ENCODE data around the gene BYSL. TPM values are rescaled to one million over a fixed set of nuclear protein-coding genes. Genes with fewer than 3 reads are reported as not detected.
A peak's percentile ranks its signal among the peaks of the same experiment; 100 is the strongest.

The BYSL gene
- total and polyA plus RNA-seq, 9 of the 15 experiments (the other 6 are each of a cell fraction or from before 2014, with no cell fraction given): 22.2 to 92.3 (median 53.4) TPM

DNA sequence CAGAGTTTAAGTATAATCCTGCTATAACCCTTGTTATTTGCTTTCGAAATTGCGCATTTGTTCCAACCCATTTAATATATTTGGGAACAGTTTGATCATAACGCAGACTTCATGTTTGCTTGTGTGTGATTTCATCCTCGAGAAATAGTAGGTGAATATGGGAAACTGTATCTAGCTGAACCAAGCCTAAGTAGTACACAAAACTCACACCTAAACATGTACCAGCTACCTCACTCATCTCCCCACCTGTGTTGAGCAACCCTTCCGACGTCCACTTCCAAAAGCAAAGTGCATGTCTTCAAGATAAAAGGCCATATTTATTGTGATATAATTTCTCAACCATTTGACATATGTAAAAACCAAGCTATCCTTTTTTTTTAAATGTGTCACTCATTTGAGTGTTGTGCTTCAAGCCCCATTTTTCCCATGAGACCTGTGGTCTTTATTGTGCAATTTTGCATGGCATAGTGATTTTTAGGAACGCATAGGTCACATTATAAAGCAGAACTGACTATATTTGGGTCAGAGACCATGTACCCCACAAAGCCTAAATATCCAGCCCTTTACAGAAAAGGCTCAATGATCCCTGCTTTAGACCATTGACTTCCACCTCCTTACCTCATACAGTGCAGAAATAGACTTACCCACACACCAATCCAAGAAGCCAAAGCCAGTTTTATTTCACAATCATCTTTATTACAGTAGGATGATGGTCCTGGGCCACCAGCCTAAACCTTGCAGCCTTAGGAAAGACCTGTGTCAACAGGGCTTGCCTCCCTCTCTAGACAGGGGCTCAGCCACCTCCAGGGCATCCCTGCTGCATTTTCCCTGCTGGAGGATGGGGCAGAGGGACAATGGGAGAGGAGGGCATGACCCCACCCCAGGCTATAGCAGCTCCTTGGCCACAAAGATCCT lies 13.2 kb downstream of the BYSL start (continued):
- peak; percentile 65 for TF ChIP-seq POLR2A (conservative IDR thresholded peaks at IDR 0.05)
- TF ChIP-seq POLR2B (IDR thresholded peaks at IDR 0.05; ENCODE audit: low read depth, partially characterized antibody): peak; percentile 57
- 0 out of 2 replicates have a peak, but pooled peaks have one; percentile 8 for TF ChIP-seq POLR2H (tag; IDR thresholded peaks at IDR 0.05; ENCODE audit: low read depth)
- TF ChIP-seq, protein P1, sequence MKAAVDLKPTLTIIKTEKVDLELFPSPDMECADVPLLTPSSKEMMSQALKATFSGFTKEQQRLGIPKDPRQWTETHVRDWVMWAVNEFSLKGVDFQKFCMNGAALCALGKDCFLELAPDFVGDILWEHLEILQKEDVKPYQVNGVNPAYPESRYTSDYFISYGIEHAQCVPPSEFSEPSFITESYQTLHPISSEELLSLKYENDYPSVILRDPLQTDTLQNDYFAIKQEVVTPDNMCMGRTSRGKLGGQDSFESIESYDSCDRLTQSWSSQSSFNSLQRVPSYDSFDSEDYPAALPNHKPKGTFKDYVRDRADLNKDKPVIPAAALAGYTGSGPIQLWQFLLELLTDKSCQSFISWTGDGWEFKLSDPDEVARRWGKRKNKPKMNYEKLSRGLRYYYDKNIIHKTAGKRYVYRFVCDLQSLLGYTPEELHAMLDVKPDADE (conservative IDR thresholded peaks at IDR 0.05; ENCODE audit: control insufficient read depth, low read depth, low read length): no peak
- TF ChIP-seq, protein P2, sequence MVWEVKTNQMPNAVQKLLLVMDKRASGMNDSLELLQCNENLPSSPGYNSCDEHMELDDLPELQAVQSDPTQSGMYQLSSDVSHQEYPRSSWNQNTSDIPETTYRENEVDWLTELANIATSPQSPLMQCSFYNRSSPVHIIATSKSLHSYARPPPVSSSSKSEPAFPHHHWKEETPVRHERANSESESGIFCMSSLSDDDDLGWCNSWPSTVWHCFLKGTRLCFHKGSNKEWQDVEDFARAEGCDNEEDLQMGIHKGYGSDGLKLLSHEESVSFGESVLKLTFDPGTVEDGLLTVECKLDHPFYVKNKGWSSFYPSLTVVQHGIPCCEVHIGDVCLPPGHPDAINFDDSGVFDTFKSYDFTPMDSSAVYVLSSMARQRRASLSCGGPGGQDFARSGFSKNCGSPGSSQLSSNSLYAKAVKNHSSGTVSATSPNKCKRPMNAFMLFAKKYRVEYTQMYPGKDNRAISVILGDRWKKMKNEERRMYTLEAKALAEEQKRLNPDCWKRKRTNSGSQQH (CRISPR knock-in tag; IDR thresholded peaks at IDR 0.05): peak; percentile 45; the same call in 1 of the 2 replicates
- TF ChIP-seq, protein P3, sequence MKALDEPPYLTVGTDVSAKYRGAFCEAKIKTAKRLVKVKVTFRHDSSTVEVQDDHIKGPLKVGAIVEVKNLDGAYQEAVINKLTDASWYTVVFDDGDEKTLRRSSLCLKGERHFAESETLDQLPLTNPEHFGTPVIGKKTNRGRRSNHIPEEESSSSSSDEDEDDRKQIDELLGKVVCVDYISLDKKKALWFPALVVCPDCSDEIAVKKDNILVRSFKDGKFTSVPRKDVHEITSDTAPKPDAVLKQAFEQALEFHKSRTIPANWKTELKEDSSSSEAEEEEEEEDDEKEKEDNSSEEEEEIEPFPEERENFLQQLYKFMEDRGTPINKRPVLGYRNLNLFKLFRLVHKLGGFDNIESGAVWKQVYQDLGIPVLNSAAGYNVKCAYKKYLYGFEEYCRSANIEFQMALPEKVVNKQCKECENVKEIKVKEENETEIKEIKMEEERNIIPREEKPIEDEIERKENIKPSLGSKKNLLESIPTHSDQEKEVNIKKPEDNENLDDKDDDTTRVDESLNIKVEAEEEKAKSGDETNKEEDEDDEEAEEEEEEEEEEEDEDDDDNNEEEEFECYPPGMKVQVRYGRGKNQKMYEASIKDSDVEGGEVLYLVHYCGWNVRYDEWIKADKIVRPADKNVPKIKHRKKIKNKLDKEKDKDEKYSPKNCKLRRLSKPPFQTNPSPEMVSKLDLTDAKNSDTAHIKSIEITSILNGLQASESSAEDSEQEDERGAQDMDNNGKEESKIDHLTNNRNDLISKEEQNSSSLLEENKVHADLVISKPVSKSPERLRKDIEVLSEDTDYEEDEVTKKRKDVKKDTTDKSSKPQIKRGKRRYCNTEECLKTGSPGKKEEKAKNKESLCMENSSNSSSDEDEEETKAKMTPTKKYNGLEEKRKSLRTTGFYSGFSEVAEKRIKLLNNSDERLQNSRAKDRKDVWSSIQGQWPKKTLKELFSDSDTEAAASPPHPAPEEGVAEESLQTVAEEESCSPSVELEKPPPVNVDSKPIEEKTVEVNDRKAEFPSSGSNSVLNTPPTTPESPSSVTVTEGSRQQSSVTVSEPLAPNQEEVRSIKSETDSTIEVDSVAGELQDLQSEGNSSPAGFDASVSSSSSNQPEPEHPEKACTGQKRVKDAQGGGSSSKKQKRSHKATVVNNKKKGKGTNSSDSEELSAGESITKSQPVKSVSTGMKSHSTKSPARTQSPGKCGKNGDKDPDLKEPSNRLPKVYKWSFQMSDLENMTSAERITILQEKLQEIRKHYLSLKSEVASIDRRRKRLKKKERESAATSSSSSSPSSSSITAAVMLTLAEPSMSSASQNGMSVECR (CRISPR knock-in tag; IDR thresholded peaks at IDR 0.05): peak; percentile 43; the same call in 1 of the 2 replicates
- TF ChIP-seq ZNF717 (CRISPR knock-in tag; IDR thresholded peaks at IDR 0.05): 0 out of 2 replicates have a peak, but pooled peaks have one; percentile 12
- TF ChIP-seq, protein P4, sequence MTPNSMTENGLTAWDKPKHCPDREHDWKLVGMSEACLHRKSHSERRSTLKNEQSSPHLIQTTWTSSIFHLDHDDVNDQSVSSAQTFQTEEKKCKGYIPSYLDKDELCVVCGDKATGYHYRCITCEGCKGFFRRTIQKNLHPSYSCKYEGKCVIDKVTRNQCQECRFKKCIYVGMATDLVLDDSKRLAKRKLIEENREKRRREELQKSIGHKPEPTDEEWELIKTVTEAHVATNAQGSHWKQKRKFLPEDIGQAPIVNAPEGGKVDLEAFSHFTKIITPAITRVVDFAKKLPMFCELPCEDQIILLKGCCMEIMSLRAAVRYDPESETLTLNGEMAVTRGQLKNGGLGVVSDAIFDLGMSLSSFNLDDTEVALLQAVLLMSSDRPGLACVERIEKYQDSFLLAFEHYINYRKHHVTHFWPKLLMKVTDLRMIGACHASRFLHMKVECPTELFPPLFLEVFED (CRISPR knock-in tag; conservative IDR thresholded peaks at IDR 0.05): 0 out of 2 replicates have a peak, but pooled peaks have one; percentile 30
- TF ChIP-seq, protein P5, sequence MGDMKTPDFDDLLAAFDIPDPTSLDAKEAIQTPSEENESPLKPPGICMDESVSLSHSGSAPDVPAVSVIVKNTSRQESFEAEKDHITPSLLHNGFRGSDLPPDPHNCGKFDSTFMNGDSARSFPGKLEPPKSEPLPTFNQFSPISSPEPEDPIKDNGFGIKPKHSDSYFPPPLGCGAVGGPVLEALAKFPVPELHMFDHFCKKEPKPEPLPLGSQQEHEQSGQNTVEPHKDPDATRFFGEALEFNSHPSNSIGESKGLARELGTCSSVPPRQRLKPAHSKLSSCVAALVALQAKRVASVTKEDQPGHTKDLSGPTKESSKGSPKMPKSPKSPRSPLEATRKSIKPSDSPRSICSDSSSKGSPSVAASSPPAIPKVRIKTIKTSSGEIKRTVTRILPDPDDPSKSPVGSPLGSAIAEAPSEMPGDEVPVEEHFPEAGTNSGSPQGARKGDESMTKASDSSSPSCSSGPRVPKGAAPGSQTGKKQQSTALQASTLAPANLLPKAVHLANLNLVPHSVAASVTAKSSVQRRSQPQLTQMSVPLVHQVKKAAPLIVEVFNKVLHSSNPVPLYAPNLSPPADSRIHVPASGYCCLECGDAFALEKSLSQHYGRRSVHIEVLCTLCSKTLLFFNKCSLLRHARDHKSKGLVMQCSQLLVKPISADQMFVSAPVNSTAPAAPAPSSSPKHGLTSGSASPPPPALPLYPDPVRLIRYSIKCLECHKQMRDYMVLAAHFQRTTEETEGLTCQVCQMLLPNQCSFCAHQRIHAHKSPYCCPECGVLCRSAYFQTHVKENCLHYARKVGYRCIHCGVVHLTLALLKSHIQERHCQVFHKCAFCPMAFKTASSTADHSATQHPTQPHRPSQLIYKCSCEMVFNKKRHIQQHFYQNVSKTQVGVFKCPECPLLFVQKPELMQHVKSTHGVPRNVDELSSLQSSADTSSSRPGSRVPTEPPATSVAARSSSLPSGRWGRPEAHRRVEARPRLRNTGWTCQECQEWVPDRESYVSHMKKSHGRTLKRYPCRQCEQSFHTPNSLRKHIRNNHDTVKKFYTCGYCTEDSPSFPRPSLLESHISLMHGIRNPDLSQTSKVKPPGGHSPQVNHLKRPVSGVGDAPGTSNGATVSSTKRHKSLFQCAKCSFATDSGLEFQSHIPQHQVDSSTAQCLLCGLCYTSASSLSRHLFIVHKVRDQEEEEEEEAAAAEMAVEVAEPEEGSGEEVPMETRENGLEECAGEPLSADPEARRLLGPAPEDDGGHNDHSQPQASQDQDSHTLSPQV (IDR thresholded peaks at IDR 0.05): 0 out of 2 replicates have a peak, but pooled peaks have one; percentile 14
- TF ChIP-seq NFIC (IDR thresholded peaks at IDR 0.05): 0 out of 2 replicates have a peak, but pooled peaks have one; percentile 3
